Mesothelial cell of epicardium (in vitro differentiated cells): ENCODE results near the gene NFAM1. TPM values are rescaled to one million over a fixed set of nuclear protein-coding genes. Genes with fewer than 3 reads are reported as not detected.

Source experiments
- DNase-seq, 2 experiments: peaks; one replicate each; pipeline ENCODE4 v3.0.0; 2021; ENCODE audit warnings: low spot score in 2 of 2; ENCODE audit not compliant: unreplicated experiment in 2 of 2
- H3K27ac Mint-ChIP-seq: 2 replicates; pipeline ENCODE4 v1.8.0; 2021; ENCODE audit warnings: mixed read lengths
- H3K27me3 Mint-ChIP-seq: 2 replicates; pipeline ENCODE4 v1.8.0; 2021; ENCODE audit warnings: low read depth, mixed read lengths
- H3K36me3 Mint-ChIP-seq: 2 replicates; pipeline ENCODE4 v1.8.0; 2021; ENCODE audit warnings: mixed read lengths
- H3K4me1 Mint-ChIP-seq: 2 replicates; pipeline ENCODE4 v1.8.0; 2021; ENCODE audit warnings: mixed read lengths
- H3K4me3 Mint-ChIP-seq: 2 replicates; pipeline ENCODE4 v1.8.0; 2021; ENCODE audit warnings: mild to moderate bottlenecking, moderate library complexity, mixed read lengths
- H3K9me3 Mint-ChIP-seq: 2 replicates; pipeline ENCODE4 v1.8.0; 2021; ENCODE audit warnings: mixed read lengths
- CTCF ChIP-seq: fragments of 200-600 bp; sonication (generic); IDR thresholded peaks from one replicate; pipeline ENCODE4 v1.5.0; 2021; ENCODE audit warnings: antibody characterized with exemption; ENCODE audit not compliant: unreplicated experiment
- total RNA-seq: library from RNA; stranded (reverse); gene quantifications from 3 replicates; pipeline ENCODE4 v1.2.1, GENCODE V29; 2021

The NFAM1 gene
- total RNA-seq, 1 donor from 2014 or later = 0.34 TPM

GRCh38 chr22:42470366-42471082, 38.3 kb upstream of the NFAM1 start:
- H3K27ac Mint-ChIP-seq = no peak overlapping the region
- H3K27me3 Mint-ChIP-seq = no peaks in the 10 kb centered on the region
- no peak overlapping the region for H3K4me3 Mint-ChIP-seq
- TF ChIP-seq CTCF = no peak
- no peaks in the 10 kb centered on the region for H3K4me1 Mint-ChIP-seq
- DNase-seq = no peak
- no peaks in the 10 kb centered on the region for H3K36me3 Mint-ChIP-seq
- no peaks in the 10 kb centered on the region for H3K9me3 Mint-ChIP-seq

- Mint-ChIP-seq H3K27me3 (no peaks in the 10 kb centered on the region), H3K27ac (no peak overlapping the region), H3K4me3 (no peak overlapping the region), H3K9me3 (peaks cover 4% of the 10 kb centered on the region), H3K4me1 (no peaks in the 10 kb centered on the region), H3K36me3 (no peaks in the 10 kb centered on the region)
- DNase-seq = no peak
- TF ChIP-seq CTCF = no peak
Measured at GRCh38 chr22:42468841-42469240, 36.6 kb upstream of the NFAM1 start.

- Mint-ChIP-seq H3K9me3 (peaks cover 8% of the 10 kb centered on the region), H3K4me3 (no peak overlapping the region), H3K27ac (peak overlapping the region; percentile 45), H3K36me3 (no peaks in the 10 kb centered on the region), H3K4me1 (peaks cover 35% of the 10 kb centered on the region), H3K27me3 (no peaks in the 10 kb centered on the region)
- TF ChIP-seq CTCF = no peak
- no peak for DNase-seq
Measured at GRCh38 chr22:42462016-42462415, 29.8 kb upstream of the NFAM1 start.

- no peaks in the 10 kb centered on the region for H3K36me3 Mint-ChIP-seq
- H3K27me3 Mint-ChIP-seq = no peaks in the 10 kb centered on the region
- no peak for DNase-seq
- H3K9me3 Mint-ChIP-seq = peaks cover 8% of the 10 kb centered on the region
- H3K4me1 Mint-ChIP-seq = peaks cover 35% of the 10 kb centered on the region
- no peak for TF ChIP-seq CTCF
- no peak overlapping the region for H3K27ac Mint-ChIP-seq
- no peak overlapping the region for H3K4me3 Mint-ChIP-seq
Measured at GRCh38 chr22:42461511-42461910, 29.3 kb upstream of the NFAM1 start.

GRCh38 chr22:42459287-42460063, 27.3 kb upstream of the NFAM1 start:
- Mint-ChIP-seq H3K27ac (peak overlapping the region; percentile 8), H3K27me3 (no peaks in the 10 kb centered on the region), H3K4me3 (peak overlapping the region; percentile 28), H3K36me3 (no peaks in the 10 kb centered on the region), H3K9me3 (peaks cover 5% of the 10 kb centered on the region), H3K4me1 (peaks cover 35% of the 10 kb centered on the region)
- no peak for DNase-seq
- TF ChIP-seq CTCF = no peak
